Measurements from ENCODE around the gene INO80B.
"Not testable (repeated sequence)": the region's sequence is repeated elsewhere in the genome, so short reads cannot be mapped to it uniquely, and the experiment has no call there.

Gene INO80B

DNA sequence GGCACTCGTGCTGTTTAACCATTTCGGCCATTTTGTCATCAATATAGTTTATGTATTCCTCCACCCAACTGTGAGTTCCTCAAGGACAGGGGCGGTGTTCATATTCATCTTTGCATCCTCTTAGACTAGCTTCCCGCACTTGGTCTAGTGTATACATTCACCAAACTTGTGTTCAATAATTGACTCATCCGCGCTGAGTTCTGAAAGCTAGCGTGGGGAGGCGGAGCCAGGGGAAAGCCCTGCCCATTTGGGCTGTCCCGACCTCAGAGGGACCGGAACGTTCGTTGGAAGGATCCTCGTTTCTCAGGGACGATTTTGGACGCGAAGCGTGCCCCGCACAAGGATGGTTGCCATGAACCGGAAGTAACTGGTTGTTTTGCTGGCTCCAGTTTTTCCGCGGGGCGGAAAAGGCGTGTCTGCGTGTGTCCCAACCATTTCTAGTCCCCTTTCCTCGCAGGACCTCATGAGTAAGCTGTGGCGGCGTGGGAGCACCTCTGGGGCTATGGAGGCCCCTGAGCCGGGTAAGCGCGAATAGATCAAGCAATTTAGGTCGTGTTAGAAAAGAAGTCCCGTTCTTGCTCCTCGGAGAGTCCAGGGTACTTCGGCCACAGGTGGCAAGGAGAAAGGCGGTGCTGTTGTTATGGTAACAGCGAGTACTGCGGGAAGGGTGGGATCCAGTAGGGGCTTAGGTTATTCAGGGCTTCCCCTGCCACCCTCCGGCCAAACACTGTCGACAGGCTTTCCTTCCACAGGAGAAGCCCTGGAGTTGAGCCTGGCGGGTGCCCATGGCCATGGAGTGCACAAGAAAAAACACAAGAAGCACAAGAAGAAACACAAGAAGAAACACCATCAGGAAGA, at the start of gene INO80B:
Gene INO80B (plus strand): TSS at position 434 of the 858 bp plus-strand sequence. CDS start 30 bp downstream, at position 464.
- DNase-seq: peak; percentile 98

DNA sequence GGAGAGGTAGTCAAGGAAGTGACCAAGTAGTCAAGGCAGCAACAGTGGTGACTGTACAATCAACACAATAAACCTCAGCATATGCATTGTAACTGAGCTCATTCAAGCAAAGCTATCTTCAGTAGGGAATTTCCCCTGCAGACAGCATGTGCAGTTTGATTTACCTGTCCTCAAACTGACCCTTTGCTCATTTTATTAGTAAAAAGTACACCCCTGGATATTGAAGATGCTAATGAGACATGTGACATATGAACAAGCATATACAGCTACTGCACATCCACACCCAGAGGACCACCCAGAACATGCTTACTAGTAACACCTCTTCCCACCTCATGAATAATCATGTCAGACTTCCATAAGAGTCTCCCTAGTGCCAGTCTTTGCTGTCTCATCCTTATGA, 48.9 kb upstream of the INO80B start:
- DNase-seq: no peak

DNA sequence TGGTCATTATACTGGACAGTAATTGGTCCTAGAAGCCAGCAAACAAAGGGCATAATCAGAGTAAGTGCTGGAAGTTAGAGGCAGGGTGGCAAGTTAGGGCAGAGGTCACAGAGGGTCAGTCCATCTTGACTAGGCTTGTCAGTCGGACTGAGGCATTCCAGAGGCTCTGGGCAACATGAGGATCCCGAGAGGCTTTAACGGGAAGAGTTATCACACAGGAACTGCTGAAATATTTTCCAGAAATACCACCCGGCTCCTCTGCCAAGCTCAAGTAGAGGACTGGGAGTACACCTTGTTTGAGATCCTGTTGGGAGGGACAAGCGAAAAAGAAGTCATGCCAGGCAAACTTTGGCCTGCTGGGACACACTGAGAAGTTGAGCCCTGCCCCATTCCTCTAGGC, 47.2 kb upstream of the INO80B start:
- no peak for DNase-seq

DNA sequence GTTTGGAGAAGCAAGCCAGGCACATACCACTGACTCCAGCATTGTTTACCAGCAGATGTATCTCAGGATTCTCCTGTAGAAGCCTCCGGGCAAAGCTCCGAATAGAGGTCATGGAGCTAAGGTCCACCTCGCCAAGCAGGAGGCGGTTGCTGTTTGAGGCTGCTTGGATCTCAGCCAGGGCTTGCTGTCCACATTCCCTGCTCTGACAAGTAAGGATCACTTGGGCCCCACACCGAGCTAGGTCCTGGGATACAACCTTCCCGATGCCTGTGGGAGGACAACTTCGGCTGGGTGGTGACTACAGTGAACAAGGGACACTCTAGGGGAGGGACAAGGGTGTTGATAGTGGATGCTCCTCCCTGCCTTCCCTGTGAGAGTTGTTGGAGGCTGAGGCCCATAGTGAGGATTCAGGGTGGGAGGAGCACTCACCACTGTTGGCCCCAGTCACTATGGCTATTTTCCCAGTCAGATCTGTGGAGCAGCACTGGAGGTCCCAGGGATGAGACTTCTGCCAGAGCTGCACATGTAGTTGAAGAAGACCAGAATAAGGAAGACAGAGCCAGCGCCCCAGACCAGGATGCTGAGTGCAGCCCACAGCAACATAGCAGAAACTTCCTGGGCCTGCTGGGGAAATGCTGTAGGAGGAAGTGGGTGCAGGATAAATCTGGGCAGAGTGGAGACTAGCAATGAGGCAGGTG, 41.7 kb upstream of the INO80B start:
- DNase-seq: no peak

DNA sequence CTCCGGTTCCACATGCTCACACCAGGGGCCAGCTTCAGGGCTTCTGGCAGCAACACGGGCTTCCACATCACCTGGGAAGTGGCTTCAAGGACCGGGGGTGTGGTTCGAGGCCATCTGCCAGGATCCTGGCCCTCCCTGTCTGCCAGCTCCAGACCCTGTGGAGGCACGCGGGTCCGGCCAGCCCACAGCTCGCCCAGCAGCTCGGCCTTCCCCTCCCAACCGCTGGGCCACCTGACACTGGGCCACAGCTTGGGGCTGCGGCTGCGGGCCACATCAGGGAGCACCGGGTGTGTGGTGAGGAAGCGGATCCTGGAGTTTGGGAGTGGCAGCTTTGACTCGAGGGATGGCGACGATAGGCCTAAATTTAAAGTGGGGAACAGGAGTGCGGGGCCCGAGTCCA, 40.4 kb upstream of the INO80B start:
- no peak for DNase-seq

DNA sequence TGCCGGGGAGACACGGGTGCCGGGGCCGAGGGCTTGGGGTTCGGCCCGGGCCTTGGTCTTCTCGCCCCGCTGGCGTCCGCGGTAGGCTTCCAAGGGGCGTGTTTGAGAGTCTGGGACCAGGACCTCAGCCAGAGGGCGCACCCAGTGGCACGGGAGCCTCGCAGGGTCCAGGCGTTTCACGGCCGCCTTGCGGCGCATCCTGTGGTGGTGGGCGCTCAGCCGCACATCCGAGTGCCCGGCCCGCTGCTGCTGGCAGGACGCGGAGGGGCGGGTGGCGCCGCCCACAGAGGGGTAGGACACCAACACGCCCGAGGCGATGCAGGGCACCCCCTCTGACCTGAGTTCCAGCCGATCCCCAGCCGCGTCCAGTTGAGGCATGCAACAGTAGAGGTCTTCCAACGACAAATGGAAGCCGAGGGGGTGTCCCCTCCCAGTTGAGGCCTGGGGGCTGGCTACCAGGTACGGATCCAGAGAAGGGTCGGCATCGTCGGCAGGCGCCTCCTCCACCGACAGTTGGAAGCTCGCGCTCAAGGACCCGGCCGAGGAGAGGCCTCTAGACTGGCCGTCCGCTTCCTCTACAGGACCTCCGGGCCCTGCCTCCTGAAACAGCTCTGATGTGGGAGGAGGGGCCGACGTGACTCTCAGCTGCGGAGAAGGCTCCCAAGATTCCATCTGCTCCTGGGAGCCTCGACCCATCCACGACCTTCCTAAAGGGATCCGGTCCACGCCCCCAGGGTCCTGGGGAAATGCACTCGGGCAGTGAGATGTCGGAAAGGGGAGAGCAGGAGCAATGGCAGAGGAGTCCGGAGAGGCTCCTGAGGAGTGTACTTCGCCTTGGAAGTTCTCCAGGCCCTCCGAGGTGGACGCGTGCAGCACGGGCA, 39.8 kb upstream of the INO80B start:
- DNase-seq: peak; percentile 50

DNA sequence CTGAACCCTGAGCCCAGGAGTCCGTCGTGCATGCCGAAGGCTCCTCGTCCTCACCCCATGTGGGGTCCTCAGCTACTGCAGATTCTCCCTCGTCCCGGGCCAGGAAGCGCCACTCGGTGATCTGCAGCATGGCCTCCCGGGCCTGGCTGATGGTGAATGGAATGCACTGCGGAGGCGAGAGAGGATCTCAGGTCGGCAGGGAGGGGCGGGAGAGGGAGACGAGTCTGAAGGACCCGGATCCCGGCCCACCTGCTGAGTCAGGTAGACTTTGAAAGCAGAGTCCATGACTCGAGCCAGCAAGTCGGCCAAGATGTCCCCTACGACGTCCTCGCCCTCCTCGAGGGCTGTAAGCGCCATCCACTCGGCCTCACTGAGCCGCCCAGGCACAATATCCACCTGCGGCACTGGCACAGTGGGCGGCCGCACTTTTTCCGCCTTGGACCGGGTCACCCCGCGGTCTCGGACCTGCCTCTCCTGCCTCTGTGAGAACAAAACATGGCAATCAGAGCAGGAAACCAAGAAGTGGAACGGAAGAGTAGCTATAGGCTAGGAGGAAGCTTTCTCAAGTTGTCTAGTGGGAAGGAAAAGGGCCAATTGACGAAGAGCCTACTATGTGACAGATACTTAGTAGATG, 39.0 kb upstream of the INO80B start:
- DNase-seq: no peak

DNA sequence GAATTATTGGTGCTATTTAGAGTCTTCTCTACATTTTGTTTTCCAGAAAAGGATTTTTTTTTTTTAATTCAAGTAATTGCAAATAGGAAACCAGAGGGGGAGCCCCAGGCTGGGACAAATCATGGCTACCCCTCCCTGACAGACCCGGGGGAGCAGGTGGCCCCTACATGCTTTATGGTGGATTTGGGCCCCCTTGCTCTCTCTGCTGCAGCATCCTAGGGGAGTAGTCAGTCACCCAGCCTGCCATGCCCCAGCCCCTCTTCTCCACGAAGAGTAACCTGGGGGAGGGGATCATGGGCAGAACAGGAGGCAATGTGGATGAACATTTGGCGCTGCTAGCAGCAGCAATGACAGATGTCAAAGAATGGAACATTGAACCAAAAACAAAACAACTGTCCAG, 38.1 kb upstream of the INO80B start:
- DNase-seq: peak; percentile 32

DNA sequence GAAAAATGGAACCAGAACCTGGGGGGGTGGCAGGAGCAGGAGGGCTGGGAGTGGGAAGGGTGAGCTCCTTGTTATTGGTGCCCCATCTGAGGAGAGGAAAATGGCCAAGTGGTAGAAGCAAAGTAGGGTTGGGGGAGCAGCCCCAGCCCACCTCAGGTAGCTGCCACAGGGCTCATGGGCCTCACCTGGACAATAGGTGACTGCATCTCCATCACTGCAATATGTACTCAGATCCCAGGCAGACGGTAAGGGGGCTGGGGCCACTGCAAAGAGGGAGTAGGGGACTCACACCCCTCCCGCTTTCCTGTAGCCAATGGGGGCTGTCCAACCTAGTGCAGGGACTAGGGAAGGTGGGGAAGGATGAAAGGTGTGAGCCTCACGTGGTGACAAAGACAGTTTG, 37.7 kb upstream of the INO80B start:
- DNase-seq: no peak

DNA sequence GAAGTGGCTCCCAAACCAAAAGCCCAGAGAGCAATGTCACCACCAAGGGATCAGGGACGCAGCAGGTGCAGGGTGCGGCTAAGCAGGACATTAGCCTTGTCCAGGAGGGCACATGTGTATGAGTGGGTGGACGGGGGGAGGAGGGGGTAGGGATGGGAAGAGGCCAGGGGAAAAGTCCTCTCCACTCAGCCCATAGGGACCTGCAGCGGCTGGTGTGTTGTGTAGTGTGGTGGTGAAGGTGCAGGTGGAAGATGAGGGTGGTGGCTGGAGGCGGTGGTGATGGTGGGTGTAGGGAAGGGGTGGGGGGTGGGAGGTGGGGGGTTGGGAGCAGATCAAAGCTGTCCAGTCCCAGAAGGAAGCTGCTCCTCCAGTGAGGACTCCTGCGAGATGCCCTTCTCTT, 37.1 kb upstream of the INO80B start:
- no peak for DNase-seq

DNA sequence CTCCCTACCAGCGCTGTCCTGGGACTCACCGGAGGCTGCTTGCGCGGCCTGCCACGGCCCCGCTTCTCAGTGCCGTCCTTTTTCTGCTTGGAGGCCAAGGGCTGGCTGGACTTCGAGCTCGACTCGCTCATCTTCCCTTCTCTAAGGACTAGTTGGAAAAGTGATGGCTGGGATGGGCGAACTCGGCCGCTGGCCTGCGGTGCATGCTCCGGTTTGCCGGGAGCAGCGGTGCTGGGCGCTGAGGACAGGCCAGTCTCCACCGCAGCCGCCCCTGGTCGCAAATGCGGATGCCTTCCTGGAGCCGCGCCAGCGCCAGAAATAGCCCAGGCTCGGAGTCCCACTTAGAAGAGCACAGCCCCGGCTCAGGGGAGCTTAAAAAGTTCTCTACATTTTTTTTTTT, 36.6 kb upstream of the INO80B start:
- DNase-seq: no peak

DNA sequence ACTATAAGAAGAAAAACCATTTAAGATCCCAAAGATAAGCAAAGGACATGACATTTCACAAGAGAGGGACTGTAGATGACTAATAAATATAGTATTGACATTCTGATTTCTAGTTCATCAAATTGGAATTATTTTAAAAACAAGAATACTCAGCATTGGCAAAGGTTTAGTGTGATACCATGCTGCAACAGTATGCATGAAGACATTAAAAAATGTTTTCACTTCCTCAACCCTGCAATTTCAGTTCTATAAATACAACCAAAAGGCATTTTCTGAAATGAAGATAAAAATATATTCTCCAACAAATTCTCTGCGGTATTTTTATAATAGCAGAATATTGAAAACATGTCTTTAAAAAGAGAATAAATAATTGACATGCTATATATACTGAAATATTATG, 35.5 kb upstream of the INO80B start:
- no peak for DNase-seq

DNA sequence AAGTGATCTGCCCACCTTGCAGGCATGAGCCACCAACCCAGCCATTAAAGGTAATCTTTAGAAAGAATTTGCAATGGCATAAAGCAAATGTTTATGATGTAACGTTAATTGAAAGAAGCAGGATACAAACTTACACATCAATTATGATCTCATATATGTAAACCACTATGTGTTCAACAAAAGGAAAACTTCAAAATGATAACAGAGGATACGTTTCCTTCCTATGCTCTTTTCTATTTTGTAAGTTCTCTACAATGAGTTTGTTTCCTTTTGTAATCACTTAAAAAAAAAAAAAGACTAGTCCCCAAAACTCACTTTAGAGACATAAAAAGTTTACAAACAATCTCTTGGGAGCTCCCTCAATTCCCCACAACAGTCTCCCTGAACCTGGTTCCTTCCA, 34.9 kb upstream of the INO80B start:
- no peak for DNase-seq

DNA sequence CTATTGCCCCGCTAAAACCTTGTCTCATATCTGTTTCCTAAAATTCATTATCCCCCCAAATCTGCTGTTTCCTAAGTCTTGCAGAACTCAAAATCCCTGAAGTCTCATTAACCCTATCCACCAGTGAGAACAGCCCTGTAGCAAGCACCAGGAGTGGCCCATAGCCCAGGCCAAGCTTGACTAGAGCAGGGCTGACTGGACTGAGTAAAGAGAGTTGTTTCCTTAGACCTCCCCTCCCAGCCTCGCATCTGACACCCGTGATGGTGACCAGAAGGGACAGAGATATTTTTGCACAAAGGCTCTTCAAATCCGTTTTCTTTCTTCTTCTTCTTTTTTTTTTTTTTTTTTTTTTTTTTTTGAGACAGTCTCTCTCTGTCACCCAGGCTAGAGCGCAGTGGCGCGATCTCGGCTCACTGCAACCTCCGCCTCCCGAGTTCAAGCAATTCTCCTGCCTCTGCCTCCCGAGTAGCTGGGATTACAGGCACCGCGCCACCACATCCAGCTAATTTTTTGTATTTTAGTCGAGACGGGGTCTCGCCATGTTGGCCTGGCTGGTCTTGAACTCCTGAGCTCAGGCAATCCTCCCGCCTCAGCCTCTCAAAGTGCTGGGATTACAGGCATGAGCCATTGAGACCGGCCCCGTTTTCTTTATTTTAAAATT, 34.3 kb upstream of the INO80B start:
- DNase-seq: not testable (repeated sequence)

DNA sequence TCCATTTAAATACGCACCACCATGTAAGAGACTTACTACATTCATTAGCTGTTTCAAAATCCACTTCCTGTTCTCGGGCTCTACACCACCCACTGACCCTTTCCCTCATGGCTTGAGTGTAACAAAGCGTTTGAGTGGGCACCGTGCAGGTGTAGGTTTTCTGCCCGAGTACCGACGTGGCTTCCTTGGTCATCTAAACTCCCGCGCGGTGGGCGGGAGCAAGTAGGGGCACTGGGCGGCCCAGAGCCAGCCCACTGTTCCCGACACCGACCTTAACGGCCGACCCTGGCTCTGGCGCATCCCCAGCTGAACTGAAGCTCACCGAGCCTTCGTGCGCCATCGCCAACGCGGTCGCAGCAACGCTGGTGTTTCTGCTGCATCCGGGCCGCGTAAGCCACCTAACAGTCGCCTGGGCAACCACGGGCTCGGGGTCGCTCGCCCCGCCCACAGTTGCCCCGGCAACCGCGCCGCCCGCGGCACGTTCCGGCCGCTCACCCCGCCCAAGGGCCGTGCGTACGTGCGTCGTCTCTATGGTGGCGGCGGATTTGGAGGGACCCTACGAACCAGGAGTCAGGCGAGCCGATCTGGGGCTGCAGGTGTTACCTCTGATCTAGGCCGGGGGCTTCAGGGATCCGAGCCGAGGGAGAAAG, 33.5 kb upstream of the INO80B start, which contains the start of the genes C2orf81 and WDR54:
Gene C2orf81 (minus strand): TSS at position 399 of the 650 bp plus-strand sequence. CDS start 59 bp downstream, at position 340.
Gene WDR54 (plus strand): TSS at position 510 of the 650 bp plus-strand sequence. CDS start 424 bp downstream, outside the sequence.
- DNase-seq: peak; percentile 96

DNA sequence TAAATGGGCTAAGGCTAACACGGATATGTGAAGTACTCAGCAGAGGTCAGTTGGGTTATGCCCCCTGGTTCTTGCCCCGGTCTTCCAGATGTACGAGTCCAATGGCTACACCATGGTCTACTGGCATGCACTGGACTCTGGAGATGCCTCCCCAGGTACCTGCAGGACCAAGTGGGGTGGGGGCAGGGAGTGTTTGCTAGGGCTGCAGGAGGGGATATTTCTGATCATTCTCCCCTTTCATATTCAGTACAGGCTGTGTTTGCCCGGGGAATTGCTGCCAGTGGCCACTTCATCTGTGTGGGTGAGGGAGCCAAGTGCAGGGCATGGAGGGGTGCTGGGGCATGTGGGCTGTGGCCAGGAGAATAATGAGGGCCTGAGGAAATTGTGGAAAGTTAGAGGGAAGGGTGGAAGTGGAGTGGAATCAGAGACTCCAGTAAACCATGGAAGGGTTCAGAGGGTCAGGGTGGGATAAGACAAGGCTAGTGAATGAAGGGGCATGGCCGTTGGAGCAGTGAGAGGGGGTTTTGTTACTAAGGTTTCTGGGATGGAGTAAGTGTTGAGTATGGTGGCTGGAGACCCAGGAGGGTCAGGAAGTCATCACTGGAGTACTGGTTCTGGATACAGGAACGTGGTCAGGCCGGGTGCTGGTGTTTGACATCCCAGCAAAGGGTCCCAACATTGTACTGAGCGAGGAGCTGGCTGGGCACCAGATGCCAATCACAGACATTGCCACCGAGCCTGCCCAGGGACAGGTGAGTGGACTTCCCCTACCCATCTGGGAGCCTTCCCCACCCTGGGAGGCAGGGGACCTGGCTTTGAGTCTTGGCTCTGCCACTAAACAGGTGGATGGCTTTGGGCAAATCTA, 31.4 kb upstream of the INO80B start:
- no peak for DNase-seq

DNA sequence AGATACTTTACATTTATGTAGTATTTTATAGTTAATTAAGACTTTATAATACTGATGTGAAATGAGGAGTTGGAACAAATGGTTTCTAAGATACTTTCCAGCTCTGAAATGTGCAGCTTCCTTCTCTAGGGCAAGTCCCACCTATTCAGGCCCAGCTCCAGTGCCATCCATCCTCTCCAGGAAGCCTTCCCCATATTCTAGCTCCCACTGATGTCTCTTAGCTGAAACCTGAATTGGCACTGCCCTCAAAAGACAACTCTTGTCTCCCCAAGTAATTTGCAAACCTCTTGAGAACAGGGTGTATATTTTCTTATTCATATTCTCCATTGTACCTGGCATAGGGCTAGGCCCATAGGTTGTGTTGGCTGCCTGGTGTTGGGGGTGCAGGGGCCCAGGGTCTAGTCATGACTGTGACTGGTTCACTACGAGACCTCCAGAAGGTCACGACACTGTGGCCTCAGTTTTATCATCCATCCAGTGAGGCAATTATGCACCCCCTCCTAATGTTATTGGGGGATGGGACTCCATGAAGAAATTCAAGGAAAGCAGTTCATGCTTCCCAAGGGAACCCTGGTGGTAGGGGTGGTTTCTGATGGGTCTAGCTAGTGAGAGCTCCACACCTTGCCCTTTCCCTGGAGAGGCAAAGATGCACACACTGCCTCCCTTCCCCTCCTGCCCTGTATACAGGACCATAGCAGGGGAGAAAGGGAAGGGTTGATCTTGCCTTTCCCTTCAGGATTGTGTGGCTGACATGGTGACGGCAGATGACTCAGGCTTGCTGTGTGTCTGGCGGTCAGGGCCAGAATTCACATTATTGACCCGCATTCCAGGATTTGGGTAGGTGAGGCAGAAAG, 30.5 kb upstream of the INO80B start:
- DNase-seq: no peak

DNA sequence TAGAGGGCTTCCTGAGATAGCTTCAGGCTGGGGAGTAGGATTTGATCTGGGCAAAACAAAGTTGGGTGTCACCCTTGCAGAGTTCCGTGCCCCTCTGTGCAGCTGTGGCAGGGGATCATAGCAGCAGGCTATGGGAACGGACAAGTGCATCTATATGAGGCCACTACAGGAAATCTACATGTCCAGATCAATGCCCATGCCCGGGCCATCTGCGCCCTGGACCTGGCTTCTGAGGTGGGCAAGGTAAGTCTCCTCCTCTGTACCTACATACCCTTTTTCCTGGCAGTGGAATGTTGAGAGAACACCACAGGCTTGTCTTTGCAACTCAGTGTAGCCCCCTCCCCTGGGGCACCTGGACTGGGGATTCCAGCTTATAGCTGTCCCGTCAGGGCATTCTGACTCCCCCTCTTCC, 29.9 kb upstream of the INO80B start:
- DNase-seq: no peak

DNA sequence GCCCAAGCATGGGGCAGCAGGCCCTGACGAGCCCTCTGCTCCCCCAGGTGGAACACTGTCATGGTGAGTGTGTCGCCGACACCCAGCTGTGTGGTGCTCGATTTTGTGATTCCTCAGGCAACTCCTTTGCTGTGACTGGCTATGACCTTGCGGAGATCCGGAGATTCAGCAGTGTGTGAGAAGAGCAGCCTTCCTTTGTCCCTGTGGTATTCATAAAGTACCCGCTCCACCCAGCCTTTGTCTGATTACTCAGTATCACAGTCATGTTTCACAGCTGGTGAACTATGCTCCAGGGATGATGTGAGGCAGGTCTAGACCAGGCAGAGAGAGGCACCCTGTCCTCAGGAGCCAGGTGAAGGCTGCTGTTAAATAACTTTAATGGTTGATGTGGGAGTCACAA, 29.4 kb upstream of the INO80B start:
- DNase-seq: no peak

Measured in hematopoietic multipotent progenitor cell treated with erythropoietin and hydrocortisone succinate and interleukin-3 and kit ligand, for 4 days (in vitro differentiated cells).